ENCODE measurements around the gene GALNT11.

The GALNT11 gene

DNA sequence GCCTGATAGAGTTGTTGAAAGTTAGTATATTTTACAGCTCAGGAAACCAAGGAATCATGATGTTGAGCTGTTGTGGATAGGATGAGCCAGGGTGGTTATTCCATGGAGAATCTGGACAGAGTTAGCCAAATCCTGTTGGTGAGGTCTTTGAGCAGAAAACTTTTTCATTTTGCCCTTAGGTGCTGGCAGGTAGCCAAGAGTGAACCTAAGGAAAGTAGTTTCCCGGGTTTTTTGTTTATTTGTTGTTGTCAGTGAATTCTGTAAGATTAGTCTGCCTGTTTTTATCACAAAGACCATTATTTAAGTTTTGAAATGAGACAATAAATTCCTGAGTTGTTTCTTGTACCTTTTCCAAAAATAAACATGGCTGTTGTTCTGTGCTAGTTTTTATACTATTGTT is 61.0 kb downstream of the GALNT11 start:
- H3F3A ChIP-seq (ENCODE audit: insufficient read depth, low read length) = no peaks in the 10 kb centered on the region
- no peak for DNase-seq
- H3K9me2 ChIP-seq (replicated peaks; ENCODE audit: insufficient read depth, low read length) = no peaks in the 10 kb centered on the region
- H3K27ac ChIP-seq (ENCODE audit: low read length) = no peak overlapping the region
- no peak overlapping the region for H3K4me3 ChIP-seq (ENCODE audit: low read length)
- no peak overlapping the region for H2AFZ ChIP-seq (ENCODE audit: low read length)
- no peak overlapping the region for H3K4me2 ChIP-seq (ENCODE audit: low read depth, low read length)
- H3K79me2 ChIP-seq (ENCODE audit: low read length) = no peaks in the 10 kb centered on the region
- H4K20me1 ChIP-seq (ENCODE audit: insufficient read depth, low read length) = no peaks in the 10 kb centered on the region
- no peaks in the 10 kb centered on the region for H3K27me3 ChIP-seq (replicated peaks; ENCODE audit: insufficient read depth, low read length)
- H3K9ac ChIP-seq (ENCODE audit: low read length) = no peak overlapping the region
- no peaks in the 10 kb centered on the region for H3K36me3 ChIP-seq (replicated peaks; ENCODE audit: insufficient read depth, low read length)
- TF ChIP-seq, protein P1, sequence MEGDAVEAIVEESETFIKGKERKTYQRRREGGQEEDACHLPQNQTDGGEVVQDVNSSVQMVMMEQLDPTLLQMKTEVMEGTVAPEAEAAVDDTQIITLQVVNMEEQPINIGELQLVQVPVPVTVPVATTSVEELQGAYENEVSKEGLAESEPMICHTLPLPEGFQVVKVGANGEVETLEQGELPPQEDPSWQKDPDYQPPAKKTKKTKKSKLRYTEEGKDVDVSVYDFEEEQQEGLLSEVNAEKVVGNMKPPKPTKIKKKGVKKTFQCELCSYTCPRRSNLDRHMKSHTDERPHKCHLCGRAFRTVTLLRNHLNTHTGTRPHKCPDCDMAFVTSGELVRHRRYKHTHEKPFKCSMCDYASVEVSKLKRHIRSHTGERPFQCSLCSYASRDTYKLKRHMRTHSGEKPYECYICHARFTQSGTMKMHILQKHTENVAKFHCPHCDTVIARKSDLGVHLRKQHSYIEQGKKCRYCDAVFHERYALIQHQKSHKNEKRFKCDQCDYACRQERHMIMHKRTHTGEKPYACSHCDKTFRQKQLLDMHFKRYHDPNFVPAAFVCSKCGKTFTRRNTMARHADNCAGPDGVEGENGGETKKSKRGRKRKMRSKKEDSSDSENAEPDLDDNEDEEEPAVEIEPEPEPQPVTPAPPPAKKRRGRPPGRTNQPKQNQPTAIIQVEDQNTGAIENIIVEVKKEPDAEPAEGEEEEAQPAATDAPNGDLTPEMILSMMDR (IDR thresholded peaks at IDR 0.05; ENCODE audit: low read length) = no peak
- TF ChIP-seq EZH2 (optimal IDR thresholded peaks at IDR 0.05; ENCODE audit: low read depth, low read length) = no peak
- TF ChIP-seq EZH2phosphoT487 (IDR thresholded peaks at IDR 0.05; ENCODE audit: low read length) = no peak
- H3K4me1 ChIP-seq (ENCODE audit: low read length) = no peaks in the 10 kb centered on the region
- H3K9me3 ChIP-seq (replicated peaks; ENCODE audit: insufficient read depth, low read length) = no peaks in the 10 kb centered on the region

DNA sequence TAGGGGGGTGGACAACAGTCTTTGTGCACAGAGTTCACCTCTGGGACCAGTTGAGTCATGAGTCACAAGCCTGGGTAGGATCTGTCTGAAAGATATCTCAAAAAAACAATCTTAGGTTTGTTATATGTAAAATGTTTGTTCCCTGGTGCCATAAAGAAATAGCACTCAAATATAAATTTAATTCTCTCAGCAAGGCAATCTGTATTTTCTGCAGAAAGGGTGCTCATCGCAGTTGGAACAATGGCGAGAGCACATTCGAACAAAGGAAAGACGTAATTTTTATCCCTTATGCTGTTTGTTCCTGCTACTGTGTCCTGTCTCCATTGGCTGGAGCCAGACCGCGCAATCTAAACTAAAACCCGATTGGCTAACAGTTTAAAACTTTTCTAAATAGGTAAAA is 63.7 kb downstream of the GALNT11 start:
- Histone ChIP-seq H3K4me2 (ENCODE audit: low read depth, low read length) (no peak overlapping the region), H3K4me1 (ENCODE audit: low read length) (no peaks in the 10 kb centered on the region), H3K9me2 (replicated peaks; ENCODE audit: insufficient read depth, low read length) (no peaks in the 10 kb centered on the region), H3F3A (ENCODE audit: insufficient read depth, low read length) (no peaks in the 10 kb centered on the region), H3K27ac (ENCODE audit: low read length) (no peak overlapping the region), H3K36me3 (replicated peaks; ENCODE audit: insufficient read depth, low read length) (no peaks in the 10 kb centered on the region), H3K4me3 (ENCODE audit: low read length) (no peak overlapping the region), H2AFZ (ENCODE audit: low read length) (no peak overlapping the region), H4K20me1 (ENCODE audit: insufficient read depth, low read length) (no peaks in the 10 kb centered on the region), H3K79me2 (ENCODE audit: low read length) (no peaks in the 10 kb centered on the region), H3K27me3 (replicated peaks; ENCODE audit: insufficient read depth, low read length) (no peaks in the 10 kb centered on the region), H3K9me3 (replicated peaks; ENCODE audit: insufficient read depth, low read length) (no peaks in the 10 kb centered on the region), H3K9ac (ENCODE audit: low read length) (no peak overlapping the region)
- DNase-seq = no peak
- TF ChIP-seq EZH2 (optimal IDR thresholded peaks at IDR 0.05; ENCODE audit: low read depth, low read length) (no peak), EZH2phosphoT487 (IDR thresholded peaks at IDR 0.05; ENCODE audit: low read length) (no peak)
- TF ChIP-seq, protein P1 (IDR thresholded peaks at IDR 0.05; ENCODE audit: low read length) = no peak

DNA sequence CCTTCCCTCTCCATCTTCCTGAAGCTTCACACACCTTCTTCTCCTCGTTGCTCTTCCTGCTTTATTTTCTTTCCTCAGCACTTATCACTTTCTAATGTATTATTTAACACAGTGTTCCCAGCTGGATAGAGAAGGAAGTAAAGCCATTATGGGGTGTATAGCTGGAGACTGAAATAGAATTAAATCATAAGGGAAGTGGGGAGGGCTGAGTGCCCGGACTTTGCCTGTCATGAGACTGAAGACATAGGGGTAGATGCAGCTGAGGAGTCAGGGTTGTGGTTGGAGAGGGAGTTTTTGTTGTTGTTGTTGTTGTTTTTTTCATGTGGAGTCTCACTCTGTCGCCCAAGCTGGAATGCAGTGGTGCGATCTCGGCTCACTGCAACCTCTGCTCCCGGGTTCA is 65.3 kb downstream of the GALNT11 start:
- no peaks in the 10 kb centered on the region for H3K4me1 ChIP-seq (ENCODE audit: low read length)
- no peak overlapping the region for H3K4me2 ChIP-seq (ENCODE audit: low read depth, low read length)
- DNase-seq = no peak
- no peaks in the 10 kb centered on the region for H3K9me2 ChIP-seq (replicated peaks; ENCODE audit: insufficient read depth, low read length)
- no peaks in the 10 kb centered on the region for H4K20me1 ChIP-seq (ENCODE audit: insufficient read depth, low read length)
- no peak overlapping the region for H3K4me3 ChIP-seq (ENCODE audit: low read length)
- H3K9ac ChIP-seq (ENCODE audit: low read length) = no peak overlapping the region
- no peak overlapping the region for H2AFZ ChIP-seq (ENCODE audit: low read length)
- H3K9me3 ChIP-seq (replicated peaks; ENCODE audit: insufficient read depth, low read length) = no peaks in the 10 kb centered on the region
- no peaks in the 10 kb centered on the region for H3F3A ChIP-seq (ENCODE audit: insufficient read depth, low read length)
- TF ChIP-seq, protein P1 (IDR thresholded peaks at IDR 0.05; ENCODE audit: low read length) = no peak
- no peak for TF ChIP-seq EZH2phosphoT487 (IDR thresholded peaks at IDR 0.05; ENCODE audit: low read length)
- no peak for TF ChIP-seq EZH2 (optimal IDR thresholded peaks at IDR 0.05; ENCODE audit: low read depth, low read length)
- H3K27ac ChIP-seq (ENCODE audit: low read length) = no peak overlapping the region
- no peaks in the 10 kb centered on the region for H3K36me3 ChIP-seq (replicated peaks; ENCODE audit: insufficient read depth, low read length)
- no peaks in the 10 kb centered on the region for H3K27me3 ChIP-seq (replicated peaks; ENCODE audit: insufficient read depth, low read length)
- H3K79me2 ChIP-seq (ENCODE audit: low read length) = no peaks in the 10 kb centered on the region
